ENCODE data around the gene GIMAP8.

GIMAP8 gene

DNA sequence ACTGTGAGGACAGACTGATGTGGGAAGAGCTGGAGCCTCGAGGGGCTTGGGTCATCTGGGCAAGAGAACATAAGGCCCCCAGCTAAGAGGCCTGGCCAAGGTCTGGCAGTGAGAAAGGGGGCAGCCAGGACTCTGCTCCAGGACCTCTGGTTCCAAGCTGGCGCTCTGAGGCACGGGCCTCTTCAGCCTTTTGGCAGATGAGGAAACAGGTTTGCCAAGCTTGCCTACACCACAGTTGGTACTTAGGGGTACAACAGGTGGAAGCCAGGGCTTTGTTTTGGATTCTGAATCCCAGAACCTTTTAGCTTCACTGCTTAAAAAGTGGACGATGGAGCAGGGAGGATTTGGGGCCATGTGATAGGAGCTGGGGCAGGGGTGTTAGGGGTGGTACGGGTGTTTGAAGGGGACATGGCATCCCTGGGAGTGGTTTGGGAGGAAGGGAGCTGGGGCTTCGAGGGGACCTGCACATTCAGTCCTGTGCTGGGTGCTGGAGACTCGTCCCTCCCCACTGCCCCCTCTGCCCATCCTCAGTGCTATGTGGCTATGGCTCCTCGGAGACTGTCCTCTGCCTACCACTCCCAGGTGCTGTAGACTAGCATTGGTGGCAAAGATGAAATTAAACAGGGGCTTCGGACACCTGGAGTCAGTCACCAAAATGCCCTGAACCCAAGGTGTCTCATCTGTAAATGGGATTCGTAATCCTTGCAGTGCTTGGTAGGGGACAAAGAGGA is 41.0 kb upstream of the GIMAP8 start:
- Histone ChIP-seq H3K27ac (ENCODE audit: extremely low read depth, low read depth, low read length) (no peak overlapping the region), H3K9me3 (ENCODE audit: control insufficient read depth, insufficient read depth, low read depth, low read length) (no peaks in the 10 kb centered on the region), H3K36me3 (ENCODE audit: control insufficient read depth in 2 of 2, insufficient read depth in 1 of 2, low read length in 2 of 2) (no peaks in the 10 kb centered on the region), H3K4me3 (ENCODE audit: low read depth, low read length) (no peak overlapping the region), H3K4me1 (ENCODE audit: control insufficient read depth, insufficient read depth, low read length) (no peaks in the 10 kb centered on the region)
- TF ChIP-seq ZNF777 (tag by site-specific recombination; IDR thresholded peaks at IDR 0.05; ENCODE audit: borderline replicate concordance) = no peak
- TF ChIP-seq, protein P1, sequence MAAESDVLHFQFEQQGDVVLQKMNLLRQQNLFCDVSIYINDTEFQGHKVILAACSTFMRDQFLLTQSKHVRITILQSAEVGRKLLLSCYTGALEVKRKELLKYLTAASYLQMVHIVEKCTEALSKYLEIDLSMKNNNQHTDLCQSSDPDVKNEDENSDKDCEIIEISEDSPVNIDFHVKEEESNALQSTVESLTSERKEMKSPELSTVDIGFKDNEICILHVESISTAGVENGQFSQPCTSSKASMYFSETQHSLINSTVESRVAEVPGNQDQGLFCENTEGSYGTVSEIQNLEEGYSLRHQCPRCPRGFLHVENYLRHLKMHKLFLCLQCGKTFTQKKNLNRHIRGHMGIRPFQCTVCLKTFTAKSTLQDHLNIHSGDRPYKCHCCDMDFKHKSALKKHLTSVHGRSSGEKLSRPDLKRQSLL (tag by site-specific recombination; IDR thresholded peaks at IDR 0.05) = no peak
- no peak for TF ChIP-seq ZNF112 (tag by site-specific recombination; IDR thresholded peaks at IDR 0.05)
- TF ChIP-seq HOXC10 (CRISPR knock-in tag; IDR thresholded peaks at IDR 0.05) = no peak
- TF ChIP-seq, protein P2, sequence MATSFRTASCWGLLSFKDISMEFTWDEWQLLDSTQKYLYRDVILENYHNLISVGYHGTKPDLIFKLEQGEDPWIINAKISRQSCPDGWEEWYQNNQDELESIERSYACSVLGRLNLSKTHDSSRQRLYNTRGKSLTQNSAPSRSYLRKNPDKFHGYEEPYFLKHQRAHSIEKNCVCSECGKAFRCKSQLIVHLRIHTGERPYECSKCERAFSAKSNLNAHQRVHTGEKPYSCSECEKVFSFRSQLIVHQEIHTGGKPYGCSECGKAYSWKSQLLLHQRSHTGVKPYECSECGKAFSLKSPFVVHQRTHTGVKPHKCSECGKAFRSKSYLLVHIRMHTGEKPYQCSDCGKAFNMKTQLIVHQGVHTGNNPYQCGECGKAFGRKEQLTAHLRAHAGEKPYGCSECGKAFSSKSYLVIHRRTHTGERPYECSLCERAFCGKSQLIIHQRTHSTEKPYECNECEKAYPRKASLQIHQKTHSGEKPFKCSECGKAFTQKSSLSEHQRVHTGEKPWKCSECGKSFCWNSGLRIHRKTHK (tag by site-specific recombination; IDR thresholded peaks at IDR 0.05) = no peak
- no peak for TF ChIP-seq ZNF184 (tag by site-specific recombination; IDR thresholded peaks at IDR 0.05)
- no peak for TF ChIP-seq ZNF521 (tag by site-specific recombination; IDR thresholded peaks at IDR 0.05)
- TF ChIP-seq ZNF132 (tag by site-specific recombination; IDR thresholded peaks at IDR 0.05; ENCODE audit: borderline replicate concordance) = no peak
- no peak for TF ChIP-seq ZNF596 (tag by site-specific recombination; IDR thresholded peaks at IDR 0.05)
- TF ChIP-seq SCRT1 (tag by site-specific recombination; IDR thresholded peaks at IDR 0.05; ENCODE audit: borderline replicate concordance) = no peak
- no peak for TF ChIP-seq TCF7L2 (IDR thresholded peaks at IDR 0.05; ENCODE audit: borderline replicate concordance, low read depth, low read length)
- TF ChIP-seq ZNF518A (tag by site-specific recombination; conservative IDR thresholded peaks at IDR 0.05; ENCODE audit: low read depth) = no peak
- TF ChIP-seq MZF1 (tag by site-specific recombination; IDR thresholded peaks at IDR 0.05; ENCODE audit: borderline replicate concordance) = no peak
- CTCF ChIA-PET = interaction anchor here (0.8 to 1.4 kb wide), 2 partner anchors 10 to 39 kb away, joined by 3 read pairs; no protein-coding TSS in a partner anchor
- POLR2A ChIA-PET = interaction anchor here (1.8 kb wide), 1 partner anchor 41 kb away, joined by 5 read pairs; the partner anchor contains the start of gene REPIN1

DNA sequence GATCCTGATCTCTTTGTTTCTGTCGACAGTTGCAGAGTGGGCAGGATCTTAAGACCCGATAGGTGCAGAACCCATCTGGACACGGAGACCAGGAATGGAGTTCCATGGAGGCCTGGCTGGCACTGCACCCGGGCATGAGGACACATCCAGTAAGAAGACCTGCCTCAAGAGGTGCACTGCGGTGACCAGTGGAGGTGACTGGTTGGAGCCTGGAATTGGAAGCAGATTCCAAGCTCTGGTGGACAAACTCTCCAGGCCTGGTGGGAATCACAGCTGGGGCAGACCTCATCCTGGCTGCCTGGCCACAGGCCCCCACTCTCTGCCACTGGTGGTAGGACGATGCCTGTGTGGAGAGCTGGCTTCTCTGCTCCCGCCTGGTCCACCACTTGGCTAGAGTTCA is 40.3 kb upstream of the GIMAP8 start:
- H3K36me3 ChIP-seq (ENCODE audit: control insufficient read depth in 2 of 2, insufficient read depth in 1 of 2, low read length in 2 of 2) = no peaks in the 10 kb centered on the region
- POLR2A ChIA-PET = interaction anchor here (0.6 to 1.8 kb wide), 2 partner anchors 41 to 112 kb away, joined by 3 to 5 read pairs; partner anchors contain the start of gene REPIN1
- TF ChIP-seq ZNF830 (tag by site-specific recombination; IDR thresholded peaks at IDR 0.05; ENCODE audit: low read depth) = no peak
- no peak for TF ChIP-seq ZNF701 (tag by site-specific recombination; IDR thresholded peaks at IDR 0.05)
- TF ChIP-seq ZIC2 (tag by site-specific recombination; IDR thresholded peaks at IDR 0.05) = no peak
- TF ChIP-seq, protein P3, sequence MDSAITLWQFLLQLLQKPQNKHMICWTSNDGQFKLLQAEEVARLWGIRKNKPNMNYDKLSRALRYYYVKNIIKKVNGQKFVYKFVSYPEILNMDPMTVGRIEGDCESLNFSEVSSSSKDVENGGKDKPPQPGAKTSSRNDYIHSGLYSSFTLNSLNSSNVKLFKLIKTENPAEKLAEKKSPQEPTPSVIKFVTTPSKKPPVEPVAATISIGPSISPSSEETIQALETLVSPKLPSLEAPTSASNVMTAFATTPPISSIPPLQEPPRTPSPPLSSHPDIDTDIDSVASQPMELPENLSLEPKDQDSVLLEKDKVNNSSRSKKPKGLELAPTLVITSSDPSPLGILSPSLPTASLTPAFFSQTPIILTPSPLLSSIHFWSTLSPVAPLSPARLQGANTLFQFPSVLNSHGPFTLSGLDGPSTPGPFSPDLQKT (IDR thresholded peaks at IDR 0.05; ENCODE audit: borderline replicate concordance, low read depth, low read length) = no peak
- TF ChIP-seq HOXA7 (CRISPR knock-in tag; IDR thresholded peaks at IDR 0.05; ENCODE audit: borderline replicate concordance) = no peak
- TF ChIP-seq ZNF514 (tag by site-specific recombination; IDR thresholded peaks at IDR 0.05) = no peak
- no peak for TF ChIP-seq SP2 (tag by site-specific recombination; IDR thresholded peaks at IDR 0.05)
- TF ChIP-seq, protein P4, sequence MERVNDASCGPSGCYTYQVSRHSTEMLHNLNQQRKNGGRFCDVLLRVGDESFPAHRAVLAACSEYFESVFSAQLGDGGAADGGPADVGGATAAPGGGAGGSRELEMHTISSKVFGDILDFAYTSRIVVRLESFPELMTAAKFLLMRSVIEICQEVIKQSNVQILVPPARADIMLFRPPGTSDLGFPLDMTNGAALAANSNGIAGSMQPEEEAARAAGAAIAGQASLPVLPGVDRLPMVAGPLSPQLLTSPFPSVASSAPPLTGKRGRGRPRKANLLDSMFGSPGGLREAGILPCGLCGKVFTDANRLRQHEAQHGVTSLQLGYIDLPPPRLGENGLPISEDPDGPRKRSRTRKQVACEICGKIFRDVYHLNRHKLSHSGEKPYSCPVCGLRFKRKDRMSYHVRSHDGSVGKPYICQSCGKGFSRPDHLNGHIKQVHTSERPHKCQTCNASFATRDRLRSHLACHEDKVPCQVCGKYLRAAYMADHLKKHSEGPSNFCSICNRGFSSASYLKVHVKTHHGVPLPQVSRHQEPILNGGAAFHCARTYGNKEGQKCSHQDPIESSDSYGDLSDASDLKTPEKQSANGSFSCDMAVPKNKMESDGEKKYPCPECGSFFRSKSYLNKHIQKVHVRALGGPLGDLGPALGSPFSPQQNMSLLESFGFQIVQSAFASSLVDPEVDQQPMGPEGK (tag by site-specific recombination; IDR thresholded peaks at IDR 0.05) = no peak
- no peak for TF ChIP-seq ZBTB17 (tag by site-specific recombination; IDR thresholded peaks at IDR 0.05)
- TF ChIP-seq KLF1 (tag by site-specific recombination; IDR thresholded peaks at IDR 0.05) = no peak
- TF ChIP-seq ZNF658 (tag by site-specific recombination; IDR thresholded peaks at IDR 0.05) = no peak

More for the DNA sequence above, 40.3 kb upstream of the GIMAP8 start:
- Histone ChIP-seq H3K27ac (ENCODE audit: extremely low read depth, low read depth, low read length) (no peak overlapping the region), H3K4me1 (ENCODE audit: control insufficient read depth, insufficient read depth, low read length) (no peaks in the 10 kb centered on the region), H3K4me3 (ENCODE audit: low read depth, low read length) (no peak overlapping the region), H3K9me3 (ENCODE audit: control insufficient read depth, insufficient read depth, low read depth, low read length) (no peaks in the 10 kb centered on the region)
- CTCF ChIA-PET = interaction anchor here (0.8 to 1.4 kb wide), 2 partner anchors 9 to 39 kb away, joined by 3 read pairs; no protein-coding TSS in a partner anchor

All from HEK293 (cell line).